ENCODE results near the gene LRRC36. TPM values are rescaled to one million over a fixed set of nuclear protein-coding genes. Genes with fewer than 3 reads are reported as not detected.

The LRRC36 gene
- total and polyA plus RNA-seq, 10 of the 15 experiments (the other 5 are each of a cell fraction or from before 2014, with no cell fraction given), result 0.45 to 2.0 (median 0.75) TPM; not detected in 1

DNA sequence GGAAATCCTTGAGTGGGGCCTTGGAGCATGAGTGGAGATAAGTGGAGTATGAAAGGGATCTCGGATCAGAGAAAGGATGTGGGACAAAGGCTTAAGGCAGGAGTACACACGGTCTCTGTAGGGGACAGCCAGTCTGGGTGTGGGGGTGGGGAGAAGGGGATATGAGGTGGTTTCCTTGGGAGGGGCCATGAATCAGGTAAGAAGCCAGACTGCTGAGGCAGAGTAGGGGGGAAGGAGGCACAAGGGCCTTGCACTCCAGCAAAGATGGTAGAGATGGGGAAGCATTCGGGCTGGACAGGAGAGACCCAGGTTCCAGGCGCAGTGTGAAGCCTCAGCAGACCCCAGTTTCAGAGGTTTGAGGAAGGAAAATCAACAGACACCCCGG is 105.9 kb downstream of the LRRC36 start:
- SMC1A ChIA-PET (ENCODE audit: uncharacterized antibody, unreplicated experiment), result no interaction called here
- POLR2A ChIA-PET, result interaction anchor here (0.6 kb wide), 1 partner anchor 44 kb away, joined by 4 read pairs; no protein-coding TSS in a partner anchor
- no peak for FAIRE-seq

More for the DNA sequence above, 105.9 kb downstream of the LRRC36 start:
- Histone ChIP-seq H3K9me3 (replicated peaks; ENCODE audit: control insufficient read depth, insufficient read depth, low read length) (no peaks in the 10 kb centered on the region), H3K4me1 (ENCODE audit: control insufficient read depth, insufficient read depth, low read length) (peaks cover 18% of the 10 kb centered on the region), H3K4me3 (no peak overlapping the region), H4K20me1 (ENCODE audit: control insufficient read depth, insufficient read depth) (no peaks in the 10 kb centered on the region), H3K36me3 (ENCODE audit: control insufficient read depth in 2 of 2, insufficient read depth in 2 of 2, low read length in 1 of 2) (no peaks in the 10 kb centered on the region; a peak in 1 of 4 replicates), H3K79me2 (ENCODE audit: control insufficient read depth, insufficient read depth, low read length) (no peaks in the 10 kb centered on the region), H3K27me3 (replicated peaks in 1 of 2; ENCODE audit: control insufficient read depth in 2 of 2, insufficient read depth in 2 of 2, low read length in 1 of 2) (peaks cover 11 to 14% of the 10 kb centered on the region in 2 experiments), H3K4me2 (ENCODE audit: control insufficient read depth, insufficient read depth) (no peak overlapping the region), H2AFZ (ENCODE audit: control insufficient read depth, low read depth, low read length) (no peak overlapping the region), H3K27ac (ENCODE audit: control insufficient read depth, insufficient read depth) (no peak overlapping the region), H3K9ac (ENCODE audit: control insufficient read depth, insufficient read depth, low read length) (no peak overlapping the region)
- BruUV-seq (replicated peaks), result no TSS peak
- CTCF ChIA-PET, result no interaction called here
- intact Hi-C loops (cut with micrococcal nuclease; ENCODE audit: unreplicated experiment), result no loop called here
- DNase-seq (ENCODE audit: low read depth, low spot score) (no peak), ATAC-seq (no peak)
- 56% methylated on average over 5 of the region's 5 CpGs for WGBS (ENCODE audit: insufficient coverage, insufficient replicate concordance, low lambda C conversion rate, missing lambda C conversion rate)
- in situ Hi-C loops (cut with MboI), result no loop called here
- no peak for TF ChIP-seq POLR2AphosphoS5 (IDR thresholded peaks at IDR 0.05; ENCODE audit: low read length)
- TF ChIP-seq, protein P1, sequence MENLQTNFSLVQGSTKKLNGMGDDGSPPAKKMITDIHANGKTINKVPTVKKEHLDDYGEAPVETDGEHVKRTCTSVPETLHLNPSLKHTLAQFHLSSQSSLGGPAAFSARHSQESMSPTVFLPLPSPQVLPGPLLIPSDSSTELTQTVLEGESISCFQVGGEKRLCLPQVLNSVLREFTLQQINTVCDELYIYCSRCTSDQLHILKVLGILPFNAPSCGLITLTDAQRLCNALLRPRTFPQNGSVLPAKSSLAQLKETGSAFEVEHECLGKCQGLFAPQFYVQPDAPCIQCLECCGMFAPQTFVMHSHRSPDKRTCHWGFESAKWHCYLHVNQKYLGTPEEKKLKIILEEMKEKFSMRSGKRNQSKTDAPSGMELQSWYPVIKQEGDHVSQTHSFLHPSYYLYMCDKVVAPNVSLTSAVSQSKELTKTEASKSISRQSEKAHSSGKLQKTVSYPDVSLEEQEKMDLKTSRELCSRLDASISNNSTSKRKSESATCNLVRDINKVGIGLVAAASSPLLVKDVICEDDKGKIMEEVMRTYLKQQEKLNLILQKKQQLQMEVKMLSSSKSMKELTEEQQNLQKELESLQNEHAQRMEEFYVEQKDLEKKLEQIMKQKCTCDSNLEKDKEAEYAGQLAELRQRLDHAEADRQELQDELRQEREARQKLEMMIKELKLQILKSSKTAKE (IDR thresholded peaks at IDR 0.05; ENCODE audit: low read depth, poor library complexity, severe bottlenecking), result no peak
- TF ChIP-seq ZNF217 (IDR thresholded peaks at IDR 0.05), result no peak
- no peak for TF ChIP-seq BMI1 (IDR thresholded peaks at IDR 0.05; ENCODE audit: borderline replicate concordance)
- TF ChIP-seq, protein P2, sequence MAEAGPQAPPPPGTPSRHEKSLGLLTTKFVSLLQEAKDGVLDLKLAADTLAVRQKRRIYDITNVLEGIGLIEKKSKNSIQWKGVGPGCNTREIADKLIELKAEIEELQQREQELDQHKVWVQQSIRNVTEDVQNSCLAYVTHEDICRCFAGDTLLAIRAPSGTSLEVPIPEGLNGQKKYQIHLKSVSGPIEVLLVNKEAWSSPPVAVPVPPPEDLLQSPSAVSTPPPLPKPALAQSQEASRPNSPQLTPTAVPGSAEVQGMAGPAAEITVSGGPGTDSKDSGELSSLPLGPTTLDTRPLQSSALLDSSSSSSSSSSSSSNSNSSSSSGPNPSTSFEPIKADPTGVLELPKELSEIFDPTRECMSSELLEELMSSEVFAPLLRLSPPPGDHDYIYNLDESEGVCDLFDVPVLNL (IDR thresholded peaks at IDR 0.05; ENCODE audit: low read depth, low read length), result no peak
- TF ChIP-seq IKZF1 (conservative IDR thresholded peaks at IDR 0.05), result no peak
- no peak for TF ChIP-seq ZNF622 (IDR thresholded peaks at IDR 0.05)
- no peak for TF ChIP-seq NFXL1 (IDR thresholded peaks at IDR 0.05; ENCODE audit: borderline replicate concordance)
- no peak for TF ChIP-seq RELA (IDR thresholded peaks at IDR 0.05; ENCODE audit: borderline replicate concordance, partially characterized antibody)
- no peak for TF ChIP-seq SREBF1 (IDR thresholded peaks at IDR 0.05; ENCODE audit: low read length)
- TF ChIP-seq EGR1 (IDR thresholded peaks at IDR 0.05; ENCODE audit: borderline replicate concordance in 1 of 2, low read depth in 2 of 2, low read length in 2 of 2), result no peak
- TF ChIP-seq CHD4 (IDR thresholded peaks at IDR 0.05), result no peak
- TF ChIP-seq MTA3 (IDR thresholded peaks at IDR 0.05; ENCODE audit: borderline replicate concordance, low read length), result no peak
- TF ChIP-seq IRF4 (IDR thresholded peaks at IDR 0.05; ENCODE audit: low read depth, low read length), result no peak
- no peak for TF ChIP-seq HCFC1 (IDR thresholded peaks at IDR 0.05; ENCODE audit: low read length)
- RAD21 ChIA-PET (ENCODE audit: unreplicated experiment), result no interaction called here
